GM21528 (cell line): ENCODE results near the gene SEMA5B.

Experiments
- ATAC-seq: cut with Tn5 transposase; IDR thresholded peaks from one replicate; pipeline ENCODE4 v1.9.1; 2021; ENCODE audit warnings: mild to moderate bottlenecking, moderate library complexity; ENCODE audit not compliant: unreplicated experiment, low FRiP score

SEMA5B gene

DNA sequence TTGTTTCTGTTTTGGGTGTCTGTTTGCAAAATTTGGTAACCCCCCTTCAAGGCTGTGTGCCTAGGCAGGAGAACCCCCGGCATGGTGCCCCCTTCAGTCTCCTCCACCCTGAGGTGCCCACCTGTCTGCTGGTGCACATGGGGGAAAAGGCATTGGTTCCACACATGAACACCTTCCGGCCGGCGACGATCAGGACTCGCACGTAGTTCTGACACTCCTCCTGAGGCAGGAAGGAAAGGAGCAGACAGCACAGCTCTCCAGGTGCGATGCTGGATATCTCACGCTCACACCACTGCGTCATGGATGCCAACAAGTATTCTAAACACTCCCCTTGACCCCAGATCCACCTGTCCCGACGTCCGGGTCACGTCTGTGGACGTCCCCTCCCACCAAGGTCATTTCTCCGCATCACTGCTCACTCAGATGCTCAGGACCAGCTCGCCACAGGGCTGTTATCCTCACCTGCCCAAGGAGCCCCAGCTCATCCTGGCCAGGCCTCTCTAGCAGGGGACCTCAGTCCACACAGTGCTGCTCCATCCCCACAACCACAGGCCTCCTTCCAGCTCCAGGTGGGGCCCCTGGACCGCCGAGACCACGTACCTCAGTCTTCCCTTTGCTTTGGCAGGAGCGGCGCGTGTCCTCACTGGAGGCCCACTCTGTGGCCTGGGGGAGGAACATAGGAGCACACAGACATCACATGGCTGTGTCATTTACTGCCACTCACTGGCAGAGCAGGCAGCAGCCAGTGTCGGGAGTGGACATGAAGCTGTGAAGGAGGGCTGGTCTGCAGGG, 99.0 kb downstream of the SEMA5B start:
- ATAC-seq = no peak

DNA sequence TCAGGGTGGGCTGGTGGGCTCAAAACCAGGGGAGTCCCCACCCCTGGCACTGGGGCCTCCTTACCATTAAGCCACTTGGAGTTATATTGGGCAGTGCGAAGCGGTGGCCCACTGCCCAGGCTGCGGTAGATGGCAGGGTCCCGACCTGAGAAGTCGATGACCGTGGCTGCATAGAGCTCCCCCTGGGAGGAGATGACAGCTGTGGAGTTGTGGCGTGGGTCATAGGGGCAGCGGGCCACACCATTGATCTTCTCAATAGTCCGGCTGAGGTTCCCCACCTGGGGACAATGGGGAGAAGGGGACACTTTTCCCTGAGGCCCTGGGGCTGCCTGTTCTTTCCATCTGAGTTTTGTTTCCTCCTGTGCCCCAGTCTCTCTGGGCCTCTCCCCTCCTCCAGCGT, 99.8 kb downstream of the SEMA5B start:
- ATAC-seq = no peak

DNA sequence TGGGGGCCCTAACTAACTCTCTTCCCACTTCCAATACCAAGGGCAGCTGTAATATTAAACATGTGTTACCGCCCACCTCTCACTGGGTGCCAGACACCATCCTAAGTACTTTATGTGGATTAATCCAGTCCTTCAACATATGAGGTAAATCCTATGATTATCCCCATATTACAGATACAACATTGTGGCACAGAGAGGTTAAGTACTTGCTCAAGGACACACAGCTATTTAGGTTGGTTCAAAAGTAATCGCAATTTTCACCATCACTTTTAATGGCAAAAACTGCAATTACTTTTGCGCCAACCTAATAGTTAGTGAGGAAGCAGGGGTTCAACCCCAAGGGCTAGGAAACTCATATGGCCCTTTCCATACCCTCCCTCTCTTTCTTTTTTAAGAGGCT, 100.8 kb downstream of the SEMA5B start:
- no peak for ATAC-seq

DNA sequence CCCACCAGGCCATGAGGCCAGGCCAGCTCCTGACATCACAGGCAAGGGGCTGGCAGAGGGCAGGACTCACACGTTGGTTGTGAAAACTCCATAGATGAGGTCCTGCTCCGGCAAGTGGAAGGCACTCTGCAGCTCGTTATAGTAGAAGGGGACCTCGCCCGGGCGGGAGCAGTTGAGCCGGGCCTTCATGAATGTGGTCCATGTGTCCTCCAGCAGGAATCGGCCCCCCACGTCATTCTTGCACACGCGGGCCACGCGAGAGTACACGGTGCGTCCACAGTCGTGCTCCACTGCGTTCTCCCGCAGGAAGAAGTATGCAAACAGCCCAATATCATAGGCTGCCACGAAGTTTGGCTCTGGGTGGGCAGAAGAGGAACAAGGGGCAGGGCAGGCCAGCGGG, 101.2 kb downstream of the SEMA5B start:
- ATAC-seq = no peak

DNA sequence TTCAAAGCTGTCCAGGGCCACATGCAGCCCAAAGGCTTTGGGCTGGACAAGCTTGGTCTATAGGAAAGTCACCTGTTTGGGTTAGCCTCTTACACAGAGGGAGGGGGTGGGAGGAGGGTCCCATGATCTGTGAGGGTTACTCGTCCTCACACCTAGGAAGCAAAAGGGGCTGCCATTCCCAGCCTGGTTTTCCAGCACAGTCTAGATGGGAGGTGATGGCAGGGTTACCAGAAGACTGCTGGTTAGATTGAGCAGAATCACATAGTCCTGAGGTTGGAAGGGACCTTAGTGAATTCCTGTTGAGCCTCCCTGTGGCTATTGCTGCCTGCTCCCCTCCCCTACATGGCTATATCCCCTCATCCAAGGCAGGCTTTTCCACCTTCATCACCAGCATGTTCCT, 101.8 kb downstream of the SEMA5B start:
- no peak for ATAC-seq

DNA sequence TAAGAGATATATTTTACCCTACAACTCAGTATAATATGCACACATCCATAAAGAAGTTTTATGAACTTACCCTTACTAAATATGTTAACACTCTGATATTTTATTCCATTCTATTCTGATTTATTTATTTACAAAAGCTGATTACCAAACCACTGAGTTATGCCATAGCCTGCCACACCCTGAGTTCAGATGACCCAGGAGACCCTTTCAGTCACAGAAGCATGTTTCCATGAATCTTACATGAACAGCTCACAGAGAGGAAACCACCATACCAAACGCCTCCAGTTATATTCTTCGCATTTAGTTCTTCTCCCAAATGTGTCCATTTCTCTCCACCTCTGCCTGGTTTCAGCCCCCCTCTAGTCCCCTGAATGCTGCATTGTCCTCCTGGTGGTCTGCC, 103.5 kb downstream of the SEMA5B start:
- no peak for ATAC-seq

DNA sequence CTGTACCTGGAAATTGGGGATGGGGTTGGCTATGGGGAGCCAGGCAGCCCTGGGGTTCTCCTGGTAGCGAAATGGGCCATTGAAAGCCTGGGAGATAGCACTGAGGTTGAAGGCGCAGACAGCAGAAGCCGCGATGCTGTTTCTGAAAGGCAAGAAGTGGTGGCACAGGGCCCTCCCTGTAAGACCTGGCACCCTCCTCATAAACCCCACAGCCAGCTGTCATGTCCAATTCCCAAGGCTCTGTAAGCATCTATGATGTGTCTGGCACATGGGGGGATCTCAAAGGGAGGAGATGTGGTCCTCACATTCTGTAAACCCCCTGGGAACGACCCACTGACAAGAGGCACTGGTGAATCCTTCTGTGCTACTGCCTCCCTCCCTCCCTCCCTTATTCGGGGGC, 104.0 kb downstream of the SEMA5B start:
- ATAC-seq = no peak

DNA sequence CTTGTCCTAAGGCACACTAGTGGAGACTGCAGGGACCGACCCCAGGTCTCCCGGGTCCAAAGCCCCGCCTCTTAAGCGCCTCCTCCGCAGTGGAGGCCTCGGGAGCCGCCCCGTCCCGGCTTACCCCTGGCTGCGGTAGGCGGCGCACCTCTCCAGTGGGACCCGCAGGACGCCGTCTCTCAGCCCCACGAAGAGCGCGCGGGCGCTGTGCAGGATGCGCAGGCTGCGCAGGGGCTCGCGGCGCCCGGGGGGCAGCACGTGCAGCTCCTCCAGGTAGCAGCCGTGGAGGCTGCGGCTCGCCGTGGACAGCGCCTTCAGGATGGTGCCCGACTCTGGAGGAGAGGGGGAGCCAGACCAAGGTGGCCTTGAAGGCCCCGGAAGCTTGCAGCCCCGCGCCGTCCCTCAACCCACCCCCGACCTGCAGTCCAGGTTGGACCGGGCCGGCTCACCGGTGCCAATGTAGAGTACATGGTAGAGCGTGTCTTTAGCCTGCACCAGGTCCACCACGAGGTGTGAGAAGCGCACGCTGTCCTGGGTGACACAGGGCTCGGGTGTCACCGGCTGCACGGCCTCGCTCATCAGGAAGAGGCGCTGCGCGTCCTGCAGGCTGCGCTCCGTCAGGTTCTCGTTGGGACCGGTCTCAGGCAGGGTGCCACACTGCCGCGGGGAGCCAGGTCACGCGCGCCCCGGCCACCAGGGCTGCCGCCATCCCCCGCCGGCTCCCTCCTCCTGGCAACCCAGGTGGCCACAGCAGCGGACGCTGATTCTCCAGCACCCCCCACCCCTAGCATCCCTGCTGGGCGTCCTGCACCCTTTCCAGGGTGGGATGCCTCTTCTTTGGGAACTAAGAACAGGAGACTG, 105.5 kb downstream of the SEMA5B start:
- ATAC-seq = no peak

DNA sequence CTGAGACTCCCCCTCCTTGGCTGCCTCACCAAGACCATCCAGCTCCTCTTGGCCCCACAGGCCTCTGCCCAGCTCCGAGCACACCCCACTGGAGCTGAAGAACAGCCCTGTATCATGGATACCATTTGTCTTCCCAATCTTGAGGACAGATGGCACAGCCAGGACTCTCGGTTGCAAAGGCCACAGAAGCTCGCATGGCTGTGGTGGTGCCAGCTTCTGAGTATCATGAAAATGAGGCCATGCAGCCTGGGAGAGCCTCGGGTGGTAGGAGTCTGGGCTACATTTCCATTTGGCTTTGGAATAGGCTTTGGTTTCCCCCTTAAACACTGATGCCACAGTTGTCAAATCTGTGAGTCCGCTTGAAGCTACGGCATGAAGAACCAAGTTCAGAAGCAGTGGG, 106.6 kb downstream of the SEMA5B start:
- ATAC-seq = no peak

DNA sequence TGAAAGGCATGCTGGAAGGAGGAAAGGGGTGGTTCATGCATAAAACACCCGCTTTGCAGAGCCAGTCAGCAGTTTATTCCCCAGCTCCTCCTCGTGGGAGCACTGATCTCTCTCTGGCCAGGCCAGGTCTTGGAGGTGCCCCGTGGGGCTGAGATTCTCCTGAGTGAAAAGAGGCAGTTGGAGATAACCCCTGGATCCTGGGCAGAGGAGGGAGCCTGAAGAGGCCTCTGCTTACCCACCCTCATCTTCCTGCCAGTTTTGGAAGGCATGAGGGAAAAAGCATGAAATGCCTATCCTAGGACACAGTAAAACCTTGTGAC, 108.3 kb downstream of the SEMA5B start:
- ATAC-seq = no peak

DNA sequence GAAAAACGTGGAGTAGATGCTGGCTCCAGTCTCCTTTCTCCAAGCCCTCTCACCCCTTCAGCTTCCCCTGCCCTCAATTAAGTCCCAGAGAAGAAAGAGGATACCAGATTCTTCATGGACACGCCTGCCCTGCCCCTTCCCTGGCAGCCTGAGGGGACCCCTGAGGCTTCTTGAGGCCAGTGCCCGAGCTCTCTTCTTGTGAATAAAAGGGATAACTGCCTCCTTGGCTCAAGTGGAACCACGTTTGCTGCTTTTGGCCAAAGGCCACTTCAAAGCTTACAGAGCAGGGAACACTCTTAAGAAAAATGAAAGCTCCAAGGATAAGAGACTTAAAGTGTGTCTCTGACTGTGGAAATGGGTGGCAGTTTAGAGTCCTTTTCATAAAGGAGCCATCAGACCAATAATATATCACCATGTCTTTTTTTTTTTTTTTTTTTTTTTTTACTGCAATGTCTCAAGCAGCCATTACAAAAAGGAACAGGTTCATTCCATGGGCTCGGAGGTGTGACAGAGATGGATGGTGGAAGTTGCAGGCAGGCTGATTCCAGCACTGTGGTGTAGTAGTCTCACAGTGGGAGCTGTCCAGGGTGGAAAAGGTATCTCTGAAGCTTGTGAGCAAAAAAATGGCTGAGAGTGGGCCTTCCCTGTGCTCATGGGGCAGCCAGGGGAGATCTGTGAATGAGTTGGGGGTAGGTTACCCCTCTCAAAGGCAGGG, 108.8 kb downstream of the SEMA5B start:
- ATAC-seq = no peak

DNA sequence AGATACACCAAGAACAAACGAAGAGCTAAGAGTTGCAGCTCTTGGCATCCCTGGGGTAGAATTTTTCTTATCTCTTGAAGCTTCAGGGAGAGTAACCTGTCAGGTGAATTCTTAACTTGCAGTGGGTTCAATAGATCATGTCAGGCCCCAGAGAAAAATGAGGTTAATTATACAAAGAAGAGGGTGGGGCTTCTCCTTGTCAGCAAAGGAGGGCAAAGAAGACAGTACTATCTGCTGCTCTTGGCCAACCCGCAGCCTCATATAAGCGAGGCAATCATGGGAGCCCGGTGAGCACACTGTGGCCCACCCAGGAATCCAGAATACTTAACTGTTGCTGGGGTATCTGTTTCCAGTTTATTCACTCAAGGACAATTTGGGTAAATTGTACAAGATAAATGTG, 110.2 kb downstream of the SEMA5B start:
- ATAC-seq = no peak

DNA sequence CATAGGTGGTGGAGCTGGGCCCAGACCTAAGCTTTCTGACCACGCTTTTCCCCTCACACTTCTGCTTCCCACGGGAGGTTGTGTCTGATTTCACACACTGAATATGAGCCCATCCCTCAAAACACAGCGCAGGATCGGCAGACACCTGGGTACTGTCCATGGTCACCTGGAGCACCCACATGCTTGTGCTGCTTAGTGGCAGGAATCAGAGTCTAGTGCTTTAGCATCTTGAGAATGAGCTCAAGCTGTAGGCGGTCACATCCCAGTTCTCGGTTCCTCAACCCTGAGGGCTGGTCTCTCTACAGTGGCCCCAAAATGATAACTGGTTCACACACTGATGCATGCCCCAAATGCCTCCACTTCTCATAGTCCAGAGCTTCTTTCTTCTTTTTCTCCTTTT, 111.0 kb downstream of the SEMA5B start:
- no peak for ATAC-seq

DNA sequence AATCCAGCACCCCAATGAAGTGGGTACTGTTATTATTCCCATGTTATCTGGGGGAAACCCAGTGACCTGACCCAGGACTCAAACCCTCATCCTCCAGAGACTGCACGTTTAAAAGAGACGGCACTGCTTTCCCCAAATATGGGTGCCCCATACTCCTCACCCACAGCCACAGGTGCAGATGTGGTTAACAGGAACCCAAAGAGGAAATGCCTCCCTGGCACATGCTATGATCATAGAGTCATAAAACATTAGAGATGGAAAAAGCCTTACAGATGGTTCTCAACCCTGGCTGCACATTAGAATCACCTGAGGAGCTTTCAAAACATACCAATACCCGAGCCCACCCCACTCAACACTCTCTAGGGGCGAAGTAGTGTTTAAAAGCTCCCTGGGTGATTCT, 111.5 kb downstream of the SEMA5B start:
- no peak for ATAC-seq

DNA sequence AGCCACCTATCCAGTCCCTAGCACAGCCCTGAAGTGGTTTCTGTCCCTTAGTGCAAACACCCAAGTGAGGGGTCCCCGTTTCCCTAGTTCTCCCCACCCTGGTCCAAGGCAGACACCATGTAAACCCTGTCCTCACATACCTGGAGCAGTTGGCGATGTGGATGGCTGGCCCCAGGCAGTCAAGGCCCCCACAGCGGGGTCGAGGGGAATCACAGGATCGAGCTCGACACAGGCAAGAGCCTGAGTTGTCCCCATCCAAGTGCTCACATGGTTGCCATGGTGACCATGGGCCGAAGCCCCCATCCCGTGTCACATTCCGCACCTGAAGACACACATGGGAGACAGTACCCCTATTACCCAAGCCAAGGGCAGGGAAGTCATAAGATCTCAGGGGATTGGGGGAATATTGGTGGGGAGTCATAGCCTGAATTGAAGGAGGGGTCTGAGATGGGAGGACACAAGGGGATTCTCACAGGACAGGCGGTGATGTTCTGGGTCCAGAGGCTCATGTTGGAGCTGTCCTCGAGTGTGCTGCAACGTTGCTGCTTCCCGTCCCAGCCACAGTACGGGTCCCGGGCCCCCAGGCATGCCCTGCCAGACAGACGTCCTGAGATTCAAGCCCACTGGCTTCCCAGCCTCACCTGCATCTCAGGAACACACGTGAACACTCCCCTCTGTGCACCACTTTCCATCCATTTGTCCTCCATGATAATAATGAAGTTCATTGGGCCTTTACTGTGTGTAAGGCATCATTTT, 112.1 kb downstream of the SEMA5B start:
- ATAC-seq = no peak

DNA sequence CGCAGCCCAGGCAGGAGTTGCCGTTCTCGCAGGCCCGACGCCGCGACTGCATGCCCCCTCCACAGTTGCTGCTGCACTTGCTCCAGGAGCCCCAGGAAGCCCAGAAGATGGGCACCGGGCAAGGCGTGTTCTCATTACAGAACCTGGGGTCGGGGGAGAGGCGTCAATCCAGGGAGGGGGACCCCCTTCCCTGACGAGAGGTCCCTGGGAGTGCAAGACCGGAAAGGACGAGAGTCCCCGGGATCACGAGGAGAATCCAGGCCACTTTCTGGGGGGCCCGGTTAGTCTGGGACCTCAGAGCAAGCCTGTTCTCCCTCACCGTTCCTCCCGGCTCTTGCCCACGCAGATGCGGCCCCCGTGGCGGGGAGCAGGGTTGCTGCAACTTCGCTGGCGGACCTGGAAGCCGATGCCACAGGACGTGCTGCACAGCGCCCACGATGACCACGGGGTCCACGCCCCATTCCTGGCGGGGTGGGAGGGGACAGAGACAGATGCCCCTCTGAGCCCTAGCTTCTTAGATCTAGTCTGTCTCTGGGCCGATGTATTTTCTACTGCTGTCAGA, 113.9 kb downstream of the SEMA5B start:
- ATAC-seq = no peak

DNA sequence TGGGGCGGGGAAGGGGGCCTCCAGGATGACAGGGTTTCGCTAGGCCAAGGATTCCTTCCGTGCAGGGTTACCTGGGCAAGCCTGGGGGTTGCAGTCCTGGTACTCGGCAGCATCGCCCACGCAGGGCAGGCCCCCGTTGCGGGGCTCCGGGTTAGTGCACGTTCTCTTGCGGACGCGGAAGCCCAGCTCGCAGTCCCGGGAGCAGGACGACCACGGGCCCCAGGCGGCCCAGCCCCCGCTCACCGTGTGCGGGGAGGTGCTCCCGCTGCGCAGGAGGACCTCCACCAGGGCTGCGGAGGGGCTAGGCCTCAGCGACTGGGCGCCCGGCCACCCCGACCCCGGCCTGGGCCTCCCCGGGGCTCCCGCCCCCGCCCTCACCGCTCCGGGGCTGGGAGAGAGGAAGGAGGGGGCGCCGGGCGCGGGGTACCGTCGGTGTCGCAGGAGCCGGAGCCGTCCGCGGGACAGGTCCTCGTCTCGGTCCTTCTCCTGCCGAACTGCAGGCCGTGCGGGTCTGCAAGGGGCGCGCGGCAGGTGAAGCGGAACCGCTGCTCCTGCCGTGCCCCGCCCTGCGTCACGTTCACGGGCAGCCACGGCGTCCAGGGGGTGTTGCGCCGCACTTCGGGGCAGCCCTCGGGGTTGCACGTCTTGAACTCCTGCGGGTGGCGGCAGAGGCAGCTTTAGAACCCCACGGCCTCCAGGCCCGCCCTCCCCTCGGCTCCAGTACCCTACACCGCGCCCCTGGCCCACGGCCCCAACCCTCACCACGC, 114.6 kb downstream of the SEMA5B start:
- ATAC-seq = no peak

DNA sequence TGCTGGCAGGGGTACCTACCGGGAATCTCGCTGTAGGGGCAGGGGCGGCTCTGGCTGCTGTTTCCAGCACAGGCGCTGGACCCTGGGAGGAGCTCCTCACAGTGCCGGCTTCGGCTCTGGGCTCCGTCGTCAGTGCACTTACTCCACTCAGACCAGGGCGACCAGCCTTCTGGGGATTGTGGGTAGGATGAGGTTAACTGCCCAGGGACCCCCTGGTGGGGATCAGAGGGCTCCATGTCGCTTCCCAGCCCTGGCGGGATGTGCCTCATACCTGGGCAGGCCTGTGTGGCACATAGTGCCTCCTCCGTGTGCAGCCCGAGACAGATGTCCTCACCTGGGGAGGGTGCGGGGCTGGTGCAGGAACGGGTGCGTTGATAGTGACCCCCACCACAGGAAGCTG, 115.7 kb downstream of the SEMA5B start:
- ATAC-seq = no peak

DNA sequence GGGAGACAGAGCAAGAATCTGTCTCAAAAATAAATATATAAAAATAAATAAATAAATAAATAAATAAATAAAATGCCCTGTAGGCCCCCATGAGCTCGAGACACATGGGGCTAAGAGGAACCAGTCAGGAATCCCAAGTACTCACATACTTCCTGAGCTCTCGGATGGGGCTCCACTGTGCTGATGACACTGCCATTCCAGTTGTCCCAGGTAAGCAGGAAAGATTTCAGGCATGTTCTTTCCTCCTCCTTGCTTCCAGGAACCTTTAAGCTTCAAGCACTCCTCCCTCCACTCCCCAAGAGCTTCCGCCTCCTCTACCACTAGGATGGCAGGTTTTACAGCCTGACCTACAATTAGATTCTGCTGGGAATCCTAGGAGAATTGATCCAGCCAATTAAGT, 119.3 kb downstream of the SEMA5B start:
- ATAC-seq = no peak

DNA sequence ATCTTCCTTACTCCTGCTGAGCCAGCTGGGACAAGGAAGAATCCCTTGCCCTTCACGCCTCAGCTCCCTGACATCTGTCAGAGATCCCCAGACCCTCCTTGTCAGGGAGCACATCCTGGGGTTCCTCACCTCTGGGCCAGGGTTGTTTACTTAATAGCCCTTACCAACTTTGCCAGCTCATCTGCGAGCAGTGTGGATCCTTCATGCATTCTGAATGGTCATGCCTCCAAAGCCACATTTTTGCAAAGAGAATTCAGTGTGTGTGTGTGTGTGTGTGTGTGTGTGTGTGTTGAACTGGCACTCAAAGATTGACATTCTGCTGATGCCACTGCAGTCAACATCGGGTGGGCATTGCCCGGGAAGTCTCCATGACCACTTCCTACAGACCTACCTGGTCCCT, 120.1 kb downstream of the SEMA5B start:
- no peak for ATAC-seq
